Neuronal stem cell (in vitro differentiated cells): ENCODE results near the gene TGDS.

ENCODE experiments used
- DNase-seq: peaks from one replicate; pipeline ENCODE4 v3.0.0-alpha.2; 2013; ENCODE audit warnings: low spot score
- H2AFZ ChIP-seq: one replicate; pipeline ENCODE4 v1.6.1; 2013; ENCODE audit warnings: mild to moderate bottlenecking, low read length, inconsistent platforms
- H2AK5ac ChIP-seq: 2 replicates; pipeline ENCODE4 v1.6.1; 2013; ENCODE audit warnings: low read depth, mild to moderate bottlenecking, inconsistent platforms, low read length, moderate library complexity, mixed read lengths
- H2BK120ac ChIP-seq: 2 replicates; pipeline ENCODE4 v1.6.1; 2013; ENCODE audit warnings: low read depth, mild to moderate bottlenecking, inconsistent platforms, low read length, moderate library complexity, mixed read lengths
- H2BK12ac ChIP-seq: one replicate; pipeline ENCODE4 v1.6.1; 2013; ENCODE audit warnings: low read length, inconsistent platforms
- H2BK15ac ChIP-seq: 2 replicates; pipeline ENCODE4 v1.6.1; 2013; ENCODE audit warnings: mild to moderate bottlenecking, low read length, inconsistent platforms, mixed read lengths
- H2BK5ac ChIP-seq: one replicate; pipeline ENCODE4 v1.6.1; 2013; ENCODE audit warnings: inconsistent platforms, mild to moderate bottlenecking, low read length, moderate library complexity
- H3K14ac ChIP-seq: one replicate; pipeline ENCODE4 v1.6.1; 2013; ENCODE audit warnings: low read length, inconsistent platforms
- H3K18ac ChIP-seq: 2 replicates; pipeline ENCODE4 v1.6.1; 2013; ENCODE audit warnings: low read length, inconsistent platforms
- H3K23ac ChIP-seq: 2 replicates; pipeline ENCODE4 v1.6.1; 2013; ENCODE audit warnings: low read depth, mild to moderate bottlenecking, mixed read lengths, low read length, inconsistent platforms; ENCODE audit not compliant: poor library complexity
- H3K27ac ChIP-seq: replicated peaks from 3 replicates; pipeline ENCODE4 v1.5.1; 2013; ENCODE audit warnings: low read length, inconsistent platforms
- H3K27me3 ChIP-seq, 3 experiments: 2 replicates each; pipeline ENCODE4 v1.6.1; 2013; ENCODE audit warnings: low read length in 3 of 3, mild to moderate bottlenecking in 2 of 3, inconsistent platforms in 1 of 3, low read depth in 1 of 3, mixed read lengths in 1 of 3, moderate library complexity in 1 of 3; ENCODE audit not compliant: control insufficient read depth in 3 of 3, insufficient read depth in 3 of 3
- H3K36me3 ChIP-seq, 2 donors: replicated peaks in 1 of 2; 2 replicates each; pipeline ENCODE4 v1.6.1; 2013; ENCODE audit warnings: low read length in 2 of 2; ENCODE audit not compliant: control insufficient read depth in 2 of 2, insufficient read depth in 2 of 2
- H3K4ac ChIP-seq: 2 replicates; pipeline ENCODE4 v1.6.1; 2013; ENCODE audit warnings: inconsistent platforms, mild to moderate bottlenecking, low read length, moderate library complexity
- H3K4me1 ChIP-seq, 2 donors: 1 replicate in 1 of 2; 2 replicates in 1 of 2; pipeline ENCODE4 v1.6.1; 2013; ENCODE audit warnings: low read length in 2 of 2, low read depth in 1 of 2; ENCODE audit not compliant: control insufficient read depth in 2 of 2, insufficient read depth in 1 of 2
- H3K4me2 ChIP-seq: one replicate; pipeline ENCODE4 v1.6.1; 2013; ENCODE audit warnings: mild to moderate bottlenecking, low read length, inconsistent platforms; ENCODE audit not compliant: insufficient read depth, poor library complexity, severe bottlenecking
- H3K4me3 ChIP-seq, 2 donors: 2 replicates each; pipeline ENCODE4 v1.5.1; 2013; ENCODE audit warnings: low read length in 2 of 2, mild to moderate bottlenecking in 2 of 2, inconsistent platforms in 1 of 2, moderate library complexity in 1 of 2
- H3K79me1 ChIP-seq: one replicate; pipeline ENCODE4 v1.6.1; 2013; ENCODE audit warnings: low read depth, mild to moderate bottlenecking, inconsistent platforms, low read length, moderate library complexity
- H3K9ac ChIP-seq: one replicate; pipeline ENCODE4 v1.6.1; 2013; ENCODE audit warnings: mild to moderate bottlenecking, low read depth, low read length, inconsistent platforms; ENCODE audit not compliant: poor library complexity
- H3K9me3 ChIP-seq, 2 donors: replicated peaks in 1 of 2; 2 replicates each; pipeline versions ENCODE3 to v1.6.1; 2013; ENCODE audit warnings: low read length in 2 of 2, mild to moderate bottlenecking in 2 of 2, inconsistent platforms in 1 of 2, low read depth in 1 of 2, mixed read lengths in 1 of 2, moderate library complexity in 1 of 2; ENCODE audit not compliant: control insufficient read depth in 2 of 2, insufficient read depth in 1 of 2
- H4K8ac ChIP-seq: one replicate; pipeline ENCODE4 v1.6.1; 2013; ENCODE audit warnings: low read depth, mild to moderate bottlenecking, inconsistent platforms, low read length, moderate library complexity
- H4K91ac ChIP-seq: one replicate; pipeline ENCODE4 v1.6.1; 2013; ENCODE audit warnings: low read length, low read depth, mild to moderate bottlenecking, inconsistent platforms; ENCODE audit not compliant: poor library complexity
- WGBS, 2 donors: extraction: QIAGEN DNeasy Blood & Tissue Kit; methylation state at CpG; one replicate each; pipeline ENCODE4 v1.1.7; 2013; ENCODE audit warnings: missing lambda C conversion rate in 2 of 2, mixed read lengths in 1 of 2; ENCODE audit not compliant: insufficient read length in 2 of 2, insufficient replicate concordance in 1 of 2; ENCODE audit errors: extremely low coverage in 2 of 2; 5-methylcytosine and 5-hydroxymethylcytosine counted together

The TGDS gene

GRCh38 chr13:94568443-94568842 is 27.5 kb downstream of the TGDS start:
- WGBS, 2 donors: no CpG with 5 or more reads among the region's 1 CpG
- H3K9me3 ChIP-seq: peaks cover 0 to 7% of the 10 kb centered on the region in 2 donors
- H2BK120ac ChIP-seq: no peak overlapping the region
- H3K4me2 ChIP-seq: no peak overlapping the region
- H2BK5ac ChIP-seq: no peak overlapping the region
- H3K4me1 ChIP-seq: no peaks in the 10 kb centered on the region
- no peak overlapping the region for H2BK15ac ChIP-seq
- no peak overlapping the region for H3K4ac ChIP-seq
- H3K36me3 ChIP-seq: peaks cover 12 to 35% of the 10 kb centered on the region in 2 donors
- DNase-seq: no peak
- no peak overlapping the region for H4K8ac ChIP-seq
- H3K27ac ChIP-seq: no peak overlapping the region
- H4K91ac ChIP-seq: no peak overlapping the region
- no peaks in the 10 kb centered on the region for H3K79me1 ChIP-seq
- H3K18ac ChIP-seq: no peak overlapping the region
- H2BK12ac ChIP-seq: no peak overlapping the region
- no peaks in the 10 kb centered on the region for H3K27me3 ChIP-seq
- no peak overlapping the region for H3K14ac ChIP-seq
- H3K9ac ChIP-seq: no peak overlapping the region
- no peak overlapping the region for H2AFZ ChIP-seq
- H3K4me3 ChIP-seq: no peak overlapping the region
- H3K23ac ChIP-seq: no peak overlapping the region
- H2AK5ac ChIP-seq: no peak overlapping the region

- no peak overlapping the region for H3K14ac ChIP-seq
- no CpG with 5 or more reads among the region's 3 CpGs for WGBS, 2 donors
- H2BK12ac ChIP-seq: no peak overlapping the region
- no peak for DNase-seq
- no peak overlapping the region for H4K91ac ChIP-seq
- no peak overlapping the region for H2BK120ac ChIP-seq
- no peak overlapping the region for H2AK5ac ChIP-seq
- no peak overlapping the region for H3K9ac ChIP-seq
- no peak overlapping the region for H3K23ac ChIP-seq
- no peak overlapping the region for H4K8ac ChIP-seq
- H3K27ac ChIP-seq: no peak overlapping the region
- no peak overlapping the region for H3K18ac ChIP-seq
- H3K36me3 ChIP-seq: peaks cover 8 to 26% of the 10 kb centered on the region in 2 donors
- no peak overlapping the region for H3K4me3 ChIP-seq
- no peak overlapping the region for H3K4ac ChIP-seq
- no peak overlapping the region for H2AFZ ChIP-seq
- H3K9me3 ChIP-seq: no peaks in the 10 kb centered on the region
- H3K4me1 ChIP-seq: no peaks in the 10 kb centered on the region
- no peaks in the 10 kb centered on the region for H3K27me3 ChIP-seq
- no peak overlapping the region for H2BK5ac ChIP-seq
- H2BK15ac ChIP-seq: no peak overlapping the region
- H3K79me1 ChIP-seq: no peaks in the 10 kb centered on the region
- H3K4me2 ChIP-seq: no peak overlapping the region
These were observed 28.4 kb downstream of the TGDS start for GRCh38 chr13:94567581-94567980.

DNA sequence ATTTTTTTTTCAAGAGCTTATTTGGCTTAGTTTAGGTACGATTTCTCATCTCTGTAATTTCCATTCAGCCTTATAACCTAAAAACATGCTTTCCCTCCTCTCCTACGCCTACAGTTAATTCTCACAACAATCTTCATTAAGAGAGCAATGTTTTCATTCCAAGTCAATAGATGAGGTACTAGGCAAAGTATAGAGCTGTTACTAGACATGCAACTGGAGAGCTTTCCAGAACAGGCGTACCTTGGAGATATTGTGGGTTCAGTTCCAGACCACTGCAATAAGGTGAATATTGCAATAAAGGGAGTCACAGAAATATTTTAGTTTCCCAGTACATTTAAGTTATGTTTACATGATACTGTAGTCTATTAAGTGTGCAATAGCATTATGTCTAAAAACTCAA is 34.8 kb downstream of the TGDS start:
- no peak overlapping the region for H2AK5ac ChIP-seq
- H3K27me3 ChIP-seq: no peaks in the 10 kb centered on the region
- DNase-seq: no peak
- H4K8ac ChIP-seq: no peak overlapping the region
- no peak overlapping the region for H3K23ac ChIP-seq
- H3K79me1 ChIP-seq: no peaks in the 10 kb centered on the region
- no peak overlapping the region for H3K14ac ChIP-seq
- H2BK15ac ChIP-seq: no peak overlapping the region
- peaks cover 0 to 2% of the 10 kb centered on the region in 2 donors for H3K4me1 ChIP-seq
- no CpG with 5 or more reads among the region's 3 CpGs for WGBS, 2 donors
- H2AFZ ChIP-seq: no peak overlapping the region
- no peak overlapping the region for H2BK120ac ChIP-seq
- H3K36me3 ChIP-seq: no peaks in the 10 kb centered on the region
- H3K9ac ChIP-seq: no peak overlapping the region
- no peak overlapping the region for H3K4ac ChIP-seq
- no peak overlapping the region for H3K4me2 ChIP-seq
- H2BK12ac ChIP-seq: no peak overlapping the region
- no peak overlapping the region for H2BK5ac ChIP-seq
- H3K18ac ChIP-seq: no peak overlapping the region
- H3K27ac ChIP-seq: no peak overlapping the region
- H3K4me3 ChIP-seq: no peak overlapping the region
- no peaks in the 10 kb centered on the region for H3K9me3 ChIP-seq
- no peak overlapping the region for H4K91ac ChIP-seq

DNA sequence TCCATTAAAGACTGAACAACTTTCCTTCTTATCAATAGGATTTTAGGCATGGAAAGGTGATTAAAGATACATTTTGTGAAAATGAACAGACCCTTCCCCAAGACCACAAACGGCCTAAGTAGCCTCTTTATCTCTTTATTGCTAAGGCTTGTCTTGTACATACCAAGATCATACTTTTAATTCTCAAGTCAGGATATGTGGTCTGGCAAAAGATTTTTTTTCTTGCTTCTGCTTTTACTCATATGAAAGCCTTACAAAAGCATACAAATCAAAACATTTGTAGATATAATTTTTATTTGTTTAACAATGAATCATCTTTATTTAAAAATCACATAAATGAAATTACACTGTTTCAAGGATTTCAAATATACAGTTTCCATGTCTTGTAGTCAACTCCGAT is 35.8 kb downstream of the TGDS start:
- H2AK5ac ChIP-seq: no peak overlapping the region
- H3K4me1 ChIP-seq: peaks cover 0 to 2% of the 10 kb centered on the region in 2 donors
- no peak overlapping the region for H2BK5ac ChIP-seq
- H3K79me1 ChIP-seq: no peaks in the 10 kb centered on the region
- no peak overlapping the region for H3K9ac ChIP-seq
- peaks cover 0 to 3% (median 0%) of the 10 kb centered on the region in 3 experiments for H3K27me3 ChIP-seq
- H2BK12ac ChIP-seq: no peak overlapping the region
- no peak overlapping the region for H4K91ac ChIP-seq
- H4K8ac ChIP-seq: no peak overlapping the region
- no peak overlapping the region for H2AFZ ChIP-seq
- no peaks in the 10 kb centered on the region for H3K36me3 ChIP-seq
- no peak overlapping the region for H3K4ac ChIP-seq
- H2BK15ac ChIP-seq: no peak overlapping the region
- WGBS, 2 donors: no CpG with 5 or more reads among the region's 2 CpGs
- H3K27ac ChIP-seq: no peak overlapping the region
- H3K14ac ChIP-seq: no peak overlapping the region
- H3K23ac ChIP-seq: no peak overlapping the region
- H3K18ac ChIP-seq: no peak overlapping the region
- no peak overlapping the region for H3K4me2 ChIP-seq
- H2BK120ac ChIP-seq: no peak overlapping the region
- H3K9me3 ChIP-seq: no peaks in the 10 kb centered on the region
- no peak overlapping the region for H3K4me3 ChIP-seq
- no peak for DNase-seq
